ENCODE data around the gene BMPER.

DNA sequence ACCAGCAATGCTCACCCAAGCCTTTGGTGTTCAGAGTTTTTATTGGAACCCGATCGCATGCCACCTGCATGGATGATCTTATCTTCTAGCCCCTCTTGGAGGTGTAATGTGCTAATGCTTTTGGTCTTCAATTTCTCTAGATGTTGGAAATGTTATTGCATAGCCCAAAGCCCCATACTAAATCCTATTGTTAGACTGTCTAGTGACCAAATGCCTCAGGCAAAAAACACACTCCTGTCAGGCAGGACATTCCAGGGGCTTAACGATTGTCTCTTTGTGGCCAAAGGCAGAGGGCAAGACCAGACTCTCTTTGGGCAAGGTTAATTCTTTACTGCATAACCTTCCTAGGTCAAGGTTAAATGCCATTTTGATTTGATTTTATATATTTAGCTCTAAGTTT lies 187.9 kb downstream of the BMPER start:
- TF ChIP-seq TAF1 (IDR thresholded peaks at IDR 0.05; ENCODE audit: borderline replicate concordance, low read depth, low read length) (no peak), POLR2A (IDR thresholded peaks at IDR 0.05; ENCODE audit: low read depth, low read length) (no peak), POLR2AphosphoS5 (IDR thresholded peaks at IDR 0.05; ENCODE audit: low read depth, low read length) (no peak)

All from GM12892 (cell line).